ENCODE data around the gene RTP1. TPM values are rescaled to one million over a fixed set of nuclear protein-coding genes. Genes with fewer than 3 reads are reported as not detected.

RTP1 gene
- total RNA-seq, 2 donors from 2014 or later: 0.88 TPM; not detected in 1

GRCh38 chr3:187242900-187243299 lies 45.6 kb downstream of the RTP1 start:
- no peak overlapping the region for H3K4me3 ChIP-seq (ENCODE audit: low read length)
- H3K27me3 ChIP-seq (ENCODE audit: control insufficient read depth, insufficient read depth, low read length, poor library complexity, severe bottlenecking): no peaks in the 10 kb centered on the region
- no peaks in the 10 kb centered on the region for H3K9me3 Mint-ChIP-seq
- H3K27ac ChIP-seq (ENCODE audit: low read depth, low read length): no peak overlapping the region
- H3K27ac Mint-ChIP-seq: no peak overlapping the region
- H3K9ac ChIP-seq (ENCODE audit: extremely low read depth, low read length, poor library complexity, severe bottlenecking): no peak overlapping the region
- no peaks in the 10 kb centered on the region for H3K4me1 Mint-ChIP-seq
- no peak for TF ChIP-seq CTCF (conservative IDR thresholded peaks at IDR 0.05)
- no peak overlapping the region for H3K4me3 Mint-ChIP-seq
- WGBS, 2 experiments (ENCODE audit: insufficient coverage in 1 of 2, insufficient read length in 1 of 2): 89 to 97% methylated on average over 4 of the region's 4 CpGs
- H3K9me3 ChIP-seq (ENCODE audit: control insufficient read depth, low read length): peaks cover 5% of the 10 kb centered on the region
- no peaks in the 10 kb centered on the region for H3K4me1 ChIP-seq (ENCODE audit: control insufficient read depth, insufficient read depth, low read length)
- H3K36me3 Mint-ChIP-seq (ENCODE audit: low read depth): no peaks in the 10 kb centered on the region
- DNase-seq: no peak
- no peaks in the 10 kb centered on the region for H3K36me3 ChIP-seq (ENCODE audit: control insufficient read depth, insufficient read depth, low read length)
- no peaks in the 10 kb centered on the region for H3K27me3 Mint-ChIP-seq (ENCODE audit: insufficient read depth)

GRCh38 chr3:187243933-187244524 lies 46.7 kb downstream of the RTP1 start:
- no peak overlapping the region for H3K4me3 Mint-ChIP-seq
- H3K9me3 ChIP-seq (ENCODE audit: control insufficient read depth, low read length): peaks cover 5% of the 10 kb centered on the region
- no peak for DNase-seq
- no peaks in the 10 kb centered on the region for H3K36me3 ChIP-seq (ENCODE audit: control insufficient read depth, insufficient read depth, low read length)
- no peak overlapping the region for H3K27ac Mint-ChIP-seq
- H3K4me1 Mint-ChIP-seq: no peaks in the 10 kb centered on the region
- no peaks in the 10 kb centered on the region for H3K27me3 ChIP-seq (ENCODE audit: control insufficient read depth, insufficient read depth, low read length, poor library complexity, severe bottlenecking)
- H3K27me3 Mint-ChIP-seq (ENCODE audit: insufficient read depth): no peaks in the 10 kb centered on the region
- H3K36me3 Mint-ChIP-seq (ENCODE audit: low read depth): no peaks in the 10 kb centered on the region
- H3K9me3 Mint-ChIP-seq: no peaks in the 10 kb centered on the region
- H3K9ac ChIP-seq (ENCODE audit: extremely low read depth, low read length, poor library complexity, severe bottlenecking): no peak overlapping the region
- no peak overlapping the region for H3K4me3 ChIP-seq (ENCODE audit: low read length)
- H3K4me1 ChIP-seq (ENCODE audit: control insufficient read depth, insufficient read depth, low read length): no peaks in the 10 kb centered on the region
- no peak overlapping the region for H3K27ac ChIP-seq (ENCODE audit: low read depth, low read length)
- WGBS, 2 experiments (ENCODE audit: insufficient coverage in 1 of 2, insufficient read length in 1 of 2): 85 to 89% methylated on average over 2 of the region's 2 CpGs
- TF ChIP-seq CTCF (conservative IDR thresholded peaks at IDR 0.05): no peak

GRCh38 chr3:187247398-187247797 lies 50.1 kb downstream of the RTP1 start:
- no peaks in the 10 kb centered on the region for H3K9me3 Mint-ChIP-seq
- peaks cover 4% of the 10 kb centered on the region for H3K4me1 ChIP-seq (ENCODE audit: control insufficient read depth, insufficient read depth, low read length)
- H3K36me3 ChIP-seq (ENCODE audit: control insufficient read depth, insufficient read depth, low read length): no peaks in the 10 kb centered on the region
- H3K36me3 Mint-ChIP-seq (ENCODE audit: low read depth): no peaks in the 10 kb centered on the region
- peaks cover 10% of the 10 kb centered on the region for H3K4me1 Mint-ChIP-seq
- no peaks in the 10 kb centered on the region for H3K27me3 ChIP-seq (ENCODE audit: control insufficient read depth, insufficient read depth, low read length, poor library complexity, severe bottlenecking)
- H3K27ac Mint-ChIP-seq: no peak overlapping the region
- H3K27me3 Mint-ChIP-seq (ENCODE audit: insufficient read depth): no peaks in the 10 kb centered on the region
- H3K4me3 ChIP-seq (ENCODE audit: low read length): no peak overlapping the region
- no peak for TF ChIP-seq CTCF (conservative IDR thresholded peaks at IDR 0.05)
- H3K27ac ChIP-seq (ENCODE audit: low read depth, low read length): no peak overlapping the region
- H3K9ac ChIP-seq (ENCODE audit: extremely low read depth, low read length, poor library complexity, severe bottlenecking): no peak overlapping the region
- no peaks in the 10 kb centered on the region for H3K9me3 ChIP-seq (ENCODE audit: control insufficient read depth, low read length)
- H3K4me3 Mint-ChIP-seq: no peak overlapping the region
- WGBS, 2 experiments (ENCODE audit: insufficient coverage in 1 of 2, insufficient read length in 1 of 2): 83 to 100% methylated on average over 2 to 3 of the region's 3 CpGs
- no peak for DNase-seq

Other genes with a start within 250 kb of the RTP1 start
- gene RPL39L, start 58.0 kb upstream of the RTP1 start, total RNA-seq: 10 to 100 TPM; 26.8 to 34.5 TPM
- gene MASP1, start 94.3 kb downstream of the RTP1 start, total RNA-seq: under 1 TPM; 0.09 to 0.57 TPM
- gene RTP4, start 170.9 kb downstream of the RTP1 start, total RNA-seq: not detected

Data from endodermal cell (in vitro differentiated cells).